Inferior parietal cortex (tissue), 1 donor: ENCODE measurements around the gene PZP.
"Not testable (repeated sequence)": the region's sequence is repeated elsewhere in the genome, so short reads cannot be mapped to it uniquely, and the experiment has no call there.

Source experiments
- DNase-seq: peaks from one replicate; pipeline ENCODE4 v3.0.0-alpha.2; 2016; ENCODE audit errors: extremely low spot score

PZP gene

GRCh38 chr12:9184276-9184675, 23.9 kb downstream of the PZP start:
- no peak for DNase-seq

DNA sequence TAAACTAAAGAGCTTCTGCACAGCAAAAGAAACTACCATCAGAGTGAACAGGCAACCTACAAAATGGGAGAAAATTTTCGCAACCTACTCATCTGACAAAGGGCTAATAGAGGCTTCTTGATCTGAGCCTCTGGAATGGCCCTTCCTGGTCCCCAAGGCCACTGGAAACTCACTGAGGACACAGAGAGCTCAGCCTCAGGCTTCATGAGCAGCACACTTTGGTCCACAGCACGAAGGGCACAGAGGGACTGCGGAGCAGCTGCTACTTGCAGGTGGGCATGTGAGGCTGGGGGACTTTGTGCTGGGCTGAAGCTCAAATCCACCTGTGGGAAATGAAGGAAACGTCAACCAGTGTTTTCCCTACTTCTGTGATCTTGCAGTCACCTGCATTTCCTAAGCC, 27.4 kb downstream of the PZP start:
- no peak for DNase-seq

DNA sequence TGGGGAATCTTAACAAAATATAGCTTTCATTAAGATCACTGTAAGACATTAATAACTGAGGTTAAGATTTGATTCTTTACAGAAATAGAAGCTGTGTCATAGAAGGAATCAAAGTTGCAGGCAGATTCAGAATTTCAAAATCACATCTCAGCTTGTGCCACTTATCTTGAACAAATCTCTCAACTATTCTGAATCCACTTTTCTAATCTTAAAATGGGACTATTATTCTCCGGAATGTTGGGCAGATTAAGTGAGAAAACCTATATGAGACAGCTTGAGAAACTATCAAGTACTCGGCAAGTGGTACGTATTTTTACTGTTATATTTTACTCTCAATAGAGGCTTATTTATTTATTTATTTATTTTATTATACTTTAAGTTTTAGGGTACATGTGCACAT, 28.4 kb downstream of the PZP start:
- DNase-seq, result no peak

DNA sequence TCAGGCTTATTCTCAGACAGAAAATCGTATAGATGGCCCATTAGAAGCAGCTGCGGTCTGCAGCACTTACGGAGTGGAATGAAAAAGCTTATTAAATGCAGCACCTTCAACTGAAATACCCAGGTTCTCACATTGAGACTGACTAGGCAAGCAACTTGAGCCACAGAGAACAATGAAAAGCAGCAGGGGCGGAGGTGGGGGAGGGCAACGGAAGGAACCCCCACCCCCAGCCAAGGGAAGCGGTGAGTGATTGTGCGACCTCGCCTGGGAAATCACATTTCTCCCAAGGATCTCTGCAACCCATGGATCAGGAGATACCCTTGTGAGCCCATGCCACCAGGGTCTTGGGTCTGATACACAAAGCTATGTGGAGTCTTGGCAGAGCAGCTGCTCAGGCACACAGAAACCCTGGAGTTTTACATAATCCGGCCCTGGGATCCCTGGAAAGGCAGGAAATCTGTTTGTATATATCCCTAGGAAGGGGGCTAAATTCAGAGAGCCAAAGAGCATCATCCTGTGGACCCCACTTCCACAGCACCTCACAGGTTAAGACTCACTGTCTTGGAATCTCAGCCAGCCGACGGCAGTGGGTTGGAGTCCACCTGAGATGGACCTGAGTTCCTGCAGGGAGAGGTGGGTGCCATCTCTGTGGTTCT, 38.1 kb downstream of the PZP start:
- DNase-seq, result no peak

DNA sequence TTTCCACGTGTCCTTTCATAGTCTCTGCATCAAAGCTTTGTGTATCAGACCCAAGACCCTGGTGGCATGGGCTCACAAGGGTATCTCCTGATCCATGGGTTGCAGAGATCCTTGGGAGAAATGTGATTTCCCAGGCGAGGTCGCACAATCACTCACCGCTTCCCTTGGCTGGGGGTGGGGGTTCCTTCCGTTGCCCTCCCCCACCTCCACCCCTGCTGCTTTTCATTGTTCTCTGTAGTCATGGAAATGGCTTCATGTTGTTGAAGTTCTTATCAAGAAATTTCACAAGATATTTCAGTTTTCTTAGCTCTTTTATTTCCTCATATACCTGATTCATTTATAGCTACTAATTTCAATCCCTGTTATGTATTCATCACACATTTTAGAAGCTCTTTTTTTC, 40.9 kb downstream of the PZP start:
- DNase-seq, result not testable (repeated sequence)

- DNase-seq, result no peak
These were observed 44.8 kb downstream of the PZP start for GRCh38 chr12:9163392-9163791.

DNA sequence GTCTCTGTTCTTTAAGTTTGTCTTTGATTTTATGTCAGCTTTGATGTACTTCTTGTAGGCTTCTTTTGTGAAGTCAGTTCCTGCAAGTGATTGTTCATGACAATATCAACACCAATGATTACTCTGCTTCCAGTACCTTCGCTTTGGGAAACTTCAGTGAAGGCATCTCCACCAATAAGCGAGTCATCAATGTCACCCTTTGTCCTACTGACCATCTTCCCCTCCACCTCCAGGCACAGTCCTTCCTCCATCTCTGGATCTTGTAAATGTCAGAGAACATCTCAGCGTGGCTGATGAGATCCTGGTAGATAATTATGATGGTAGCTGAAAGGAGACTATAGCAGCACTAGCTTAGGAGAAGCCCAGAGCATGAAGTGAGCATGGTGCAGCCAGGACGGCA, 52.1 kb downstream of the PZP start:
- DNase-seq, result no peak

- DNase-seq, result no peak
These were observed 58.8 kb downstream of the PZP start for GRCh38 chr12:9149372-9149771.

- DNase-seq, result no peak
These were observed 59.3 kb downstream of the PZP start for GRCh38 chr12:9148926-9149325.

DNA sequence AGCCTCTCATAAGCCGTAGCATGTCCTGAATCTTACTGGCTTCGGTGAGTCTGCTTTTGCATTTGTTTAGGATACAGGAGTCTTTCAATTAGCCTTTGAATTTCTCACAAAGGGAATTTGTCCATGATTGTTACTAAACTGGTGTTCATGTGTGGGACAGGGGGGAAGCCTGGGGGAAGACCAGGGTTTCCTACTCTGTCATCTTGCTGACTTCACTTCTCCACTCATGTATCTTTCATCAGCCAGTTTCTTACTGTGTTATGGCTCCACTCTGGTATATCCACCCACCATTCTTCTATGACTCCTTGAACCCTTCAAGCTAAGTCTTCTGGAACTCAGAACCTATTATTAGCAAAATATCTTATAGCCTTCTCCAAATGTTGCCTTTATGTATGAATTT, 60.7 kb downstream of the PZP start:
- DNase-seq, result no peak

- no peak for DNase-seq
These were observed 63.5 kb downstream of the PZP start for GRCh38 chr12:9144730-9145106.

- no peak for DNase-seq
These were observed 64.1 kb downstream of the PZP start for GRCh38 chr12:9143929-9144729.

GRCh38 chr12:9143137-9143536, 65.1 kb downstream of the PZP start:
- no peak for DNase-seq

DNA sequence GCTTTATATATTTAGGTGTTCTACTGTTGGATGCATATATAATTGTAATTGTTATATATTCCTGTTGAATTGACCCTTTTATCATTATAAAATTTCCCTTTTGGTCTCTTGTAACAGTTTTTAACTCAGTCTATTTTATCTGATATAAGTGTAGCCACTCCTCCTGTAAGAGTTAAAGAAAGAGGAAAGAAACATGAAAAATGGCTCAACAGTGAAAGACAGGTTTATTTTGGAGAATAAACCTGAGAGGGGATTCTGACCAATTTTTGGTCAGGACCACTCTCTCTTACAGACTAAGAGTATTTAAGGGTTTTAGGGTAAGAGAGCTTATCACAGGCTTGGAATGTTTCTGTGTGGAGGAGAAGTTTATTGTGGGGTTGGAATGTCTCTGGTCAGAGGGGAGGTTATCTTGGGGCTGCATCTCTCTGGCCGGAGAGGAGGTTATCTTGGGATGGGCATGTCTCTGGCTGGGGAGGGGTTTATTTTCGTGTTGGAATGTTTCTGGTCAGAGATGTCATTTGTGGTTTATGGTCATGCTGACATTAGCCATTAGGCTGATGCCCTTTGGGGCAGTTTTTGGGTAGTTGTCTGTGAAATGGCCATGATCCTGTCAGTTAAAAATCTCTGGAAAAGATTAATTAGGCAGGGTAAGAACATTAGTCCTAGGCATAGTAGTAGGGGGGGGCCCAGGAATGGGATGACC, 68.5 kb downstream of the PZP start:
- DNase-seq, result not testable (repeated sequence)

DNA sequence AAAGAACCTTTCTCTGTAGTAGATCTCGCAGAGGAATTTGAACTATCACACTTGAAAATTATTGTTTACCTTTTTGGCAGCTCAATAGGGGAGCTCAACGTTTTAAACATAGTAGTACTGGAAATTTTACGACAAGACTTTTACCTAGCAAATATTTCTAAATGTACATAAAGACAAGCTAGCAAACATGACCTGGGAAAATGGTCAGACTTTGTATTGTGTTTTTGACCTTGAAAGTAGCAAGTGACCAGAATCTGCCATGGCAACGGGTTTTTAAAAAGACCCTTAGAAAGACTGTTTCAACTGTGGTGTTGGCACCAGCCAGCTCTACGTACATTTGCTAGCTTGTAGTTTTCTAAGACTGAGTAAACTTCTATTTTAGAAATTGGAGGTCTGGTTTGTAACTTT, 72.3 kb downstream of the PZP start:
- no peak for DNase-seq

DNA sequence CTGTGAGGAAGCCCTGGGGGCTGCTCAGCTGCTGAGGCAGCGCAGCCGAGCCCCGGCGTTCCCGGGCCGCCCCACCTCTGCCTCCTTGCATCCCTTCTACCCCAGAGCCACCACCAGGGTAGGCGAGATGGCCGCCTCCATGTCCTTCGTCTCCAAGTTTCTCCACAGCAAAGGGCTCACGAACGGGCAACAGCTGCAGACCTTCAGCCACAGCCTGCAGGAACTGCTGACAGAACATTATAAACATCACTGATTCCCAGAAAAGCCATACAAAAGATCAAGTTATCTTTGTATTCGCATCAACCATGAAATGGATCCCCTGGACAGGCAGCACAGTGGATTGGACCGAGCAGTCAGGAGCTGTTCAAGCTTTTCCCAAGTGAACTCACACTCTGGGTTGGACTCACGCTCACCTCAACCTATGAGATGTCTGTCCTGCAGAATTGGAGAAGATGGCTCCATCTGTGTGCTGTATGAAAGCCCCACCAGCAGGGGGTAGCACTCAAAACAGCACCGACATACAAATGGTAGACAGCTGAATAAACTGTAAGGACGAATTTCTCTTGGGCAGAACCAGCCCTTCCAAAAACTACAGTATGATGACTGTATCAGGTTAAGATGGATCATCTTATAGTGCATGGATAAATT, 73.1 kb downstream of the PZP start:
- no peak for DNase-seq

DNA sequence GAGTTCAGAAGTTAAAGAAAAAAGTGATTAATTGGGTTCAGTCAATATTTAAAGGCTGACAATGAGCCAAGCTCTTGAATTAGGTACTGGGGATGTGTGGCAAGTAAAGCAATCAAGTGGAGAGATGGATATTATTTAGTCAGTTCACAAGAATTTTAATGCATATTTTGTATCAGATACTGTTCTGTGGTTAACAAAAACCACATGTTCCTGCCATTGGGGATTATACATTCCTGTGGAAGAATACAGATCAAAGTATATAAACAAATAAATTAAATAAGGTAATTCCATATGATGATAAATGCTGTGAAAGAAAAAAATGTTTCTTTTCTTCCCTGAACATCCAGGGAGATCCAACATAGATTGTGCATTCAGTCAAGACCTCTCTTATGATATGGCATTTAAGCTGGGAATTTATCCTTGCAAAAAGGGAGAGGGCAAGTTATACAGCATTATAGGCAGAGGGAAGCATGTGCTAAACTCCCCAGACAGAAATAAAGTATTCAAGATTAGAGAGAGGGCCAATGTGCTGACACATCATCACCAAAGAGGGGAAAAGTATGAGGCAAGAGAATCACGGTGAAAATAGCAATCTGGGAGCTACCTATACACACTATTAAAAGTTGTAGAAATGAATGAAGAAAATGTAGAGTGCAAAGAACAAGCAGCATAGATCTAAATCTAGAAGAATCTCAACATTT, 74.8 kb downstream of the PZP start:
- DNase-seq, result no peak

- no peak for DNase-seq
These were observed 76.1 kb downstream of the PZP start for GRCh38 chr12:9132008-9132535.

DNA sequence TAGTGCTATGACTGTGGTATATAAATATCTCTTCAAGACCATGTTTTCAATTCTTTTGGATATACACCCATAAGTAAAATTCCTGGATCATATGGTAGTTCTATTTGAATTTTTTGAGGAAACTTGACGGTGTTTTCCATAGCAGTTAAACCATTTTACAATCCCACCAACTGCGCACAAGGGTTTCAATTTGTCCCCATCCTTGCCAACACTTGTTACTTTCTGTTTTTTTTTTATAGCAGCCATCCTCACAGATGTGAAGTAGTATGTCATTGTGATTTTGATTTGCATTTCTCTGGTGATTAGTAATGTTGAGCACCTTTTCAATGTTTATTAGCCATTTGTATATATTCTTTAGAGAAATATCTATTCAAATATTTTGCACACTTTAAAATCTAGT, 78.0 kb downstream of the PZP start:
- DNase-seq, result no peak

- DNase-seq, result no peak
These were observed 80.1 kb downstream of the PZP start for GRCh38 chr12:9127936-9128663.

- no peak for DNase-seq
These were observed 80.7 kb downstream of the PZP start for GRCh38 chr12:9127484-9127883.
